COR-L47 (cell line): Measurements from ENCODE around the gene CRELD2.

Experiments used
- DNase-seq: peaks from one replicate; lab custom pipeline; 2025; lab: John Stamatoyannopoulos, UW

The CRELD2 gene

DNA sequence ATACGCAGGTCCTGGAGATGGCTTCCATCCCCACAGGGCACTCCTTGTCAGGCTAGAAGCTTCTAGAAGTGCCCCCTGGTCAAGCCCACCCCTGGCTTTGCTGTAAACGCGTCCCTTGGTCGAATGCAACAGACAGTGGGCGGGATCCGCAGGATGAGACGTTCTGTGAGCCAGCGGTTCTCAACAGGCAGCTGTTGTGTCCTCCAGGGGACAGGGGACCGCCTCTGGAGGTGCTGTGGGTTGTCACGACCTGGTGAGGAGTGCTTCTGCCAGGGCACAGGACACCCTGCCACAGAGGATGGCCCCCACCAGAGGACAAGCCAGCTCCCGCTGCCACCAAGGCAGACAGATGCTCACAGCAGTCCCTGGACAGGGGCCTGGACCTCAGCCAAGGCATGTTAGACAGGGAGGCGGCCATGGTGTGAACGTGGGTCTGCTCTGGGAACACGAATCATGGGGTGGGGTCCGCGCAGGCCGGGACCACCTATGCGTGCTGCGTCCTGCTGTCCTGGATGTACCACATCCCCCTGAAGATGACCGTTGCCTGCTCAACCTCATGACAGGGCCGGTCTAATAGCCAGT lies 11.7 kb downstream of the CRELD2 start:
- no peak for DNase-seq

DNA sequence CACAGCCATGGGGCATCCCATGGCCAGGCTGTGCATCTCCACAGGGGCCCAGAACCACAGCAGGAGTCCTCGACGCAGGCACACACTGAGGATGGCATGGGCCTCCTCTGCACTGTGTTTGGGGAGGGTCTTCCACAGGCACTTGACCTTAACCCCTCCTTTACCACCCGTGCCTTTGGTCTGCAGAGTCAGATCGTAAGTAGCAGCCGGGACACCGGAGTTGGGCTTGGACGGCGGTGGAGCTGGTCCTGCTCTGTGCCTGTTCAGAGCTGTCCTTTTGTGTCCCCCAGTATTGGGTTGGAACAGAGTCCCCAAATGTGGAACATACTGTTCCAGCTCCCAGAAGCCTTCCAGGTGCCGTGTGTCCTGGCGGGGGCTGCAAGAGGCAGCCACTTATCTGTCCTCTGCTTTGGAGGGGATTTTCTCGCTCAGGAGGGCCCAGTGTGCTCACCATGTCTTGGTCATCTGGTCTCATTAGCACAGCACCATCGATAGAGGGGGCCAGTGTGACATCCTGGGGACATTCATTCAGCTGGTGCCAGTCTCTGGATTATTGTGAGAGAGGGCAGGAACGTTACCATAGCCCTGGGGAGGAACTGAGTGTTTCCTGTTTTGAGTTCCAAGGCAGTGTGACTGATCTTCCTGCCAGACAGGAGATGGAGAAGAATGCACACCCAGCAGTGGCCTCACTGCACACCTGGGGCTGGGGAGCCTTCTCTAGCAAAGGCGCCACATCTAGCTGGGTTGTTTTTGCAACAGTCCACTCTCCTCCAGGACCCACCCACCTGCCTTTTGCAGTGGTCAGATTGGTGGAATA lies 12.4 kb downstream of the CRELD2 start:
- DNase-seq: peak; percentile 79

DNA sequence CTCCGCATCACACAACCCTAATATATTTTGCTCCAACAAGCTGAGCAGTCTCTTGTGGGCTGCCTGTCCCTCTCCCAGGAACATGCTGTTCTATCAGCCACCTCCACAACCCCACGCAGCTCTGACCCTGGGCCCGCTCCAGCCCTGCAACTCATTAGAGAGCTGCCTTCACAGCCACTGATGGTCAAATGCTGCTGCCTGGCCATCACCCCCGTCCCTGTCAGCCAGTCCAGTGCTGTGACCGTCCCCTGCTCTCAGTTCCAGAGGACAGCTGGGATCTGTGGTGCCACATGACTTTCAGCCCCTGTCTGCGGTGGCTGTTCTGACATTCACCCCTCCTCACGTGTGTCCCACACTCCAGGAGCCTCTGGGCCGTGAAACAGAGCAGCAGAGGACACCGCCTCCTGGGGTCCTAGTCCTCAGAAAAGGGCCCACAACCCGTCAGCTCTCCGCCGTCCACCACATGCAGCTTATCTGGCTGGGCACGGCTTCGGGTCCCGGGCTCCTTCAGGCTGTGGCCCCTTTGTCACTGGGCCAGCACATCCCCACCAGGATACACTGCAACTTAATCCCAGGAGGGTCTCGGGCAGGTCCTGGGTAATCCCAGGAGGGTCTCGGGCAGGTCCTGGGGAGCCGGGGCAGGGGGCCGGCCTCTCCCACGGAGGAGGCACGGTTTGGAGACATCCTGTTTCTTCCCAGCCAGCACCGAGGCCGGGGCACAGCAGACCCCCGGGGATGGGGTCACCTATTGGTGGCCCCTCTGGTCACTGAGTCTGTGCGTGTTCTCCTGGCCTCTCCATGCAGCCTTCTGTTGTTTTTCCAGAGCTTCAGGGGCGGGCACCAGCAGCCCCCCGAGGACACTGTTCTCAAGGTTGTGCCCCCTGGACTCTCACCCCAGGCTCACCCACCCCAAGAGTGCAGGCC lies 15.1 kb downstream of the CRELD2 start:
- no peak for DNase-seq

GRCh38 chr22:49934160-49934890 lies 15.9 kb downstream of the CRELD2 start:
- no peak for DNase-seq

GRCh38 chr22:49934891-49935557 lies 16.6 kb downstream of the CRELD2 start:
- peak; percentile 45 for DNase-seq

- DNase-seq: no peak
Observed at GRCh38 chr22:49935561-49935960, 17.1 kb downstream of the CRELD2 start.

DNA sequence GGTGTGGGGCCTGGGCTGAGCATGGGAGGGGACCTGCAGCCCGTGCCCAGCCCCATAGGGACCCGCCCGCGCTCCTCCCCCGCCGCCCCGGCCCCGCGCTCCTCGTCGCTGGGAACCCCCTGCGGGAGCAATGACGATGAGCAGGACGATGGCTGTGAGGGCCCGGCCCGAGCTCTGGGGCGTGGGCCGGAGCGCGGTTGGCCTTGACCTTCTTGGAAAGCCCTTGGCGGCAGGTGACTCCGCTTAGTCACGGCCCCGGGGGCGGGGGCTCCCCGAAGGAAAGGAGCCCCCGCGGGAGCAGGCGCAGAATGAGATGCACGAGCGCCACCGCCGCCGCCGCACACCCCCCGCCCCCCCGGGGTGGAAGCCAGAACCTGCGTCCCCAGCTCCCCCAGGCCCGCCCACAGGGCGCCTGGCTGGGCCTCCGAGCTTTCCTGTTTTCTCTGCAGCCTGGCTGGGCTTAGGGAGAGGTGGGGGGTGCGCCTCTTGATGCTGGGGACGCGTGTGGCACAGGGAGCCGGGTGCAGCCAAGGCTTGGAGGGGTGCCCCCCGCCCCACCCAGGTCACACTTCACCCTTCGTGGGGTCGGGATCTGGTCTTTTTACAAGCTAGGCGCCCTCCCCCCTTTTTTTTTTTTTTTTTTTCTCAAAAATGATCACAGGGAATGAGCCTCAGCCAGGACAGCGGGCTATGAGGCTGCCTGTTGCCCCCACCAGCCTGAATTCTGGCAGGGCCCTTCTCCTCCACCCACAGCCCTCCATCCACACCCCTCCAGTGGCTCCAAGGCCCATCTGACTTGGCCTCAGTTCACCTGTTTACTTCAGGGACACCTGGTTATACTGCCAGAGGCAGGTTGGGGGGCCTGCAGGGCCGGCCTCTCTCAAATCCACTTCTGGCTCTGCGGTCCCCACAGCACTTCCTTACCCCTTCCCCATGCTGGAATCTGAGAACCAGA lies 17.9 kb downstream of the CRELD2 start:
- DNase-seq: peak; percentile 74

DNA sequence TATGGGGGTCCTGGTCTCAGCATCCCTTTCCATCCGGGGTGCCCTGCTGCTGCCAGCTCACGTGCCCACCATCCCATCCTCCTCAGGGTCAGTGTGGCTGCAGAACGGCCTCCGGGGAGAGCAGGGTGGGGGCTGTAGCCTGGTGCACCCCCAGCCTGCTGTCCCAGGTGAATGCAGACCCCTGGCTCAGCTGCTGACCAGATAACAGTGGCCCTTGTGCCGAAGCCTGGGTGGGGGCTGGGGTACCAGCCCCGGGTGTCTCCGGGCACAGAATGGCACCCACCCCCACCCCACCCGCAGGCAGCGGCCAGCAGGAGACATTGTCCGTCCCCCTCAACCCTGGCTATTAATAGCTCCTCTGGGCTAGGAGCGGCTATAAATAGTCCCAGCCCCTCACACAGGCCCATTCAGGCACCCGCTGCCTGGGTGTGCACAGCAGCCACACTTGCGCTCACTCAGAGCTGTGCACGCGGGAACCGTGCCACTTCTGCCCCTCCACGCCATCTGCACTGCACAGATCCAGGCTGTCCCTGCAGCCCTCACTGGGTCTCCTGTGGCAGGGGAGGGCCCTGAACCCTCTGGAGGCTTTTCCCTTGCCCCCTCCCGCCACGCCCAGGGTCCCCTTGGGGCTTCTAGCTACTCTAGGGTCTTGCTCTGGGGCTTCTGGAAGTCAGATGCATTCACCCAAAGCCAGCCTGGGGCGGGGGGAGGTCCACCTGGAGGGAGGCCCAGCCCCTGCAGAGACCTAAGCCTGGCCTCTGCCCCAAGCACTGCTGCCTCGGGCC lies 18.7 kb downstream of the CRELD2 start:
- no peak for DNase-seq

GRCh38 chr22:49937758-49938564 lies 19.5 kb downstream of the CRELD2 start:
- no peak for DNase-seq

DNA sequence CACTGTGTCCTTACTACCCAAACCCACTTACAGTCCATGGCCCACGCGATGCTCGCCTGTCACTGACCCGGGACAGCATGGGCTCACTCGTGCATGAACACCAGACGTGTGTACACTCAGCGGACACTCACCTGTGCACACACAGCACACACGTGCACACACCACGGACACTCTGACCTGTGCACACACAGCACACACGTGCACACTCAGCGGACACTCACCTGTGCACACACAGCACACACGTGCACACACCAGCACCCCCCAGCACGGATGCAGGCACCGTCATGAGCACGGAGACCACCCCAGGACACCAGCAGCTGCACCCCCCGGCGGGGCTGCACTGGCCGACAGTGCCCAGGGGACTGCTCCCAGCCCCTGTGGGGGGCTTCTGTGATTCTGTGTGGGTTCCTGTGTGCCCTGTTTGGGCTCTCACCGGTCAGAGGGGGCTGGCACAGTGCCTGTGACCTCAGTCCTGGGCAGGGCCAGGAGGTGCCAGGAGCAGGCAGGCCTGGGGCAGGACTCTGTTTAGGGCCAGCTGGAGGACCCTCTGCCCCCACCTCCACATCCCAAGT lies 20.2 kb downstream of the CRELD2 start:
- no peak for DNase-seq

- no peak for DNase-seq
Observed at GRCh38 chr22:49941507-49942316, 23.3 kb downstream of the CRELD2 start.

DNA sequence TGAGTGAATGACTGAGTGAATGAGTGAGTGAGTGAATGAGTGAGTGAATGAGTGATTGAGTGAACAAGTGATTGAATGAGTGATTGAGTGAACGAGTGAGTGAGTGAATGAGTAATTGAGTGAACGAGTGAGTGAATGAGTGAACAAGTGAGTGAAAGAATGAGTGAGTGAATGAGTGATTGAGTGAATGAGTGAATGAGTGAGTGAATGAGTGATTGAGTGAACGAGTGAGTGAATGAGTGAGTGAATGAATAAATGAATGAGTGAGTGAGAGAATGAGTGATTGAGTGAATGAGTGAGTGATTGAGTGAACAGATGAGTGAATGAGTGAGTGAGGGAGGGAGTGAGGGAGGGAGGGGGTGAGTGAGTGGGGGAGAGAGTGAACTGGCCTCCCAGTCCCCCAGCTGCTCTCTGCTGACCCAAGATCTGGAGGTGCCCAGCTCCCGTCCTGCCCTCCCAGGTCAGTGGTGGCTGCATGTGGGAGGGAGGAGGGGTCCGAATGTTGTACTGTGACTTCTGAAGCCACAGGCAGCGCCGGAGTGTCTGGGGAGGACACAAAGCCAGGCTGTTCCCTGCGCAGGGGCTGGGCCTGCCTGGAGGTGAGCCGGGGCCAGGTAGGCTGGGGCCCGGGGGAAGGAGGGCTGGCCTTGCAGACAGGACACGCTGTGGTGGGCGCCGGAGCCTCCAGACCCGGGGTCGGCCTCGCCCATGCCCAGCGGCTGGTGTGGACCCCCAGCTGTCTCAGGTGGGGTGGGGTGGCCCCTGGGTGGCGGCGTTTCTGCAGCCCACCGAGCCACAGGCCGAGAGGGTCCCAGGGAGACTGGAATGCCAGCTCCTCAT lies 24.4 kb downstream of the CRELD2 start:
- DNase-seq: no peak

GRCh38 chr22:49943405-49943765 lies 25.0 kb downstream of the CRELD2 start:
- DNase-seq: no peak

- no peak for DNase-seq
Observed at GRCh38 chr22:49943771-49944398, 25.5 kb downstream of the CRELD2 start.

GRCh38 chr22:49944399-49944891 lies 26.0 kb downstream of the CRELD2 start:
- DNase-seq: no peak
